ENCODE measurements around the gene ZIC1.

ZIC1 gene

DNA sequence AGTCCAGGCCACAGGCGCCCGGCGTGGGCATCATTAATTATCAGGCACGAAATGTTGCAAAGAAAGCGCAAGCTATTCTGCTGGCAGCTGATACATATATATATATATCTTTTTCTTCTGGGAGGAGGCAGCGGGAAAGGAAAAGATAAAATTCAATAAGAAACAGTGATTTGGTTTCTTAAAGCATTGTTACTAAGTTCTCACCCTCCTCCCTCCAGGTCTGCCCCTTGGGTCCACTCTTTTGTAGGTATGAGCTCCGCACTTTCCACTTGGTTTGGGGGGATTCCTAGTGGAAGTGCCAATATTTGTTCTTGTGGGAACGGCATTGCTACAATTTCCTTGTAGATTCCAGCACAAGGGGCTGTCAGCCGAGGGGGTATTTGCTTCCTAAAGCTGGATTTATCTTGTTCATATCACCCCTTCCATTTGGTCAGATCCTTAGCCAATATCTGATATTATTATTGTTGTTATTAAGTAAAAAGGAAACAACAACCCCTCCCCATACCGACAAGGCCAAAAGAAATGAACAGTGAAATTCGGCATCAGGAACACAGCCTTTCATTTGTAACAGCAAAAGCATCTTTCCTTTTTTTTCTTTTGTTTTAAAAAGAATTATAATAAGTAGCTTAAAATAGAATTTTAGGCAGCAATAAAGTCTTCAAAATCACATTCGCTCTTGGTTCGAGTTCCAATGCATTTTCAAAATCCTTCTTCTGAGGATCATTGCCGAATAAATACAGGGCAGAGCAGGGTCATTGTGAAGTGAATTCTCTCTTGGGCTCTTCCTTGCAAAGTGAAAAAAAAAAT, 15.6 kb downstream of the ZIC1 start:
- no peak for DNase-seq

DNA sequence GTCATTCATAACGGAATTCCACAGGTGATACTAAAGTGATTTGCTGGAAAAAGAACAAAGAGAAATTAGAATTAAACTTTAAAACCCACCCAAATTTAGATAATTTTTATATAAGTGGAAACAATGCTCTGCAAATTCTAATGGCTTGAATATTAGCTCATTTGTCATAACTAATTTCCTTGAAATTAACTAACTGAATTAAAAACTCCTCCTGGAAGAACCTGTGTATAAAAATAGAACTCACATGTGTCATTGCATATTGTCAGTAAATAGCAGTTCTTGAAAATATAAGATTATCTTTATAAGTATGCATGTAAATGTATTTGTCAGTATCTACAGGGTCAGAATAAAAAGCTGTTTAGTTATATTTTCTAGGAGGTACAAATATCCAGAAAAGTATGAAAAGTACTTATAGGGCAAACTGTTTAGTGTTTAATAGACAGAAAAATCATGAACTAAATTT, 16.3 kb downstream of the ZIC1 start:
- DNase-seq: no peak

DNA sequence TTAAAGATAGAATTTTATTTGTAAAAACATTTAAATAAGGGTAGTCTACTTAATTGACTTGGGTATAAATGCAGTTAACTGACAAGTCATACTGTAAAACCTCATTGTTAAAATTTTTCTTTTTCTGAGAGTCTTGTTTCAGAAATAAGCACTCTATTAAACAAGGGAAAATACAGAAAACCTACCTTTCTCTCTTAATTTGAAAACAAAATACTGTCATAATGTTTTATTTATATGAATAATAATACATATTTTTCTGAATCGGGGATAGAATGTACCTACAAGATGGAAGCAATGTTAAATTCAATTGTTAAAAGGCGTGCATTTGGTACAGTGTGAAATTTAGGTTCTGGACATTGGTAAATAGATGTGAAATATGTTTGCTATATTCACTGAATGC, 17.8 kb downstream of the ZIC1 start:
- DNase-seq: no peak

DNA sequence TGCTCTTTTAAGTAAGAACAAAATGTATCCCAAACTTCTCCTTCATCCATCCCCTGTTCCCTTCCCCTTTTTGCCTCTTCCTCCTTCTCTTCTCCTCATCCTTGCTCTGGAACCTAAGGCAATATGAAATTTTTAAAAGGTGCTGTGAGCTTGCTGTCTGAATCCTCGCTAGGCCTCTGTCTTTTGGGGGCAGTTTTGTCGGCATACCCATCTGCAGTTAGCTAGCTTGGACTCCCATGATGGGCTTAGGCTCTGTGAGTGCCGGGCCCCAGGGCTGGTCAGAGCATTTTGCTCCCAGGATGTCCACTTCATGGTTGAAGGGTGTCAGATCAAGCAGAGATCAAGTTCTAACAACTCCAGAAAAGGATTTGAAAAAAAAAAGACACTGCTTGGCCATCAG, 18.6 kb downstream of the ZIC1 start:
- DNase-seq: no peak

DNA sequence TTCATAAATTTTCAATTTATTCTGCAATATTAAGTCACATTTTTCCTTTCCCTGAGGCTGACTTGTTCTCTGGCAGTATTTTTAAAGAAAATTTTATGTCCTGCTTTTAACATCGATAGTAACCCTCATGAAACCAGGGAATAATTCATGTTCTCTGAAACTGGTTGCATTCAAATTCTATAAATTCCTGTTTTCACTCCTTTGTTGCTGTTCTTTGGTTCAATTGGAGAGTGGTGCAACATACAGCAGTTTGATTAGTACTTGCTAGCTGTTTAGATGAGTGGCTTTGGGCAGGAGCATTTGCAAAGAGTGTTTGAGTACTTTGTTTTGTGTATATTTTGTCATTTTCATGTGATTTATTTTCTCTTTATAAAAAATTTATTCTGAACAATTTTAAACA, 19.2 kb downstream of the ZIC1 start:
- DNase-seq: no peak

DNA sequence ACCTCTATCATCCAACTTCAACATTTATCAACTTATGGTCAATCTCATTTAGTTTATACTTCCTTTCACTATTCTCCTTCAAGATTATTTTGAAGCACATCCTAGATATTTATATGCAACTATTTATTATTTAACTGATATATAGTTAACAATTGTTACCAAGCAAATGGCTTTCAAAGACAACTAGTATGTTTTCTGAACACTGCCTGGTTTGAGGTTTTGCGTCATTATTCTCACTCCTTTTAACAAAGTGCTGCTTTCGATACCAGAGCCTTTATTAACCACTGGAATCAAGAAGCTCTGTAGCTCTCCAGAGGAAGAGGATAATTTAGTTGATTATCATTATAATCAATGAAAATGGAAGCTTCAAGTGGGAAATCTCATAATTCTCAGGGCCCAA, 19.6 kb downstream of the ZIC1 start:
- DNase-seq: no peak

DNA sequence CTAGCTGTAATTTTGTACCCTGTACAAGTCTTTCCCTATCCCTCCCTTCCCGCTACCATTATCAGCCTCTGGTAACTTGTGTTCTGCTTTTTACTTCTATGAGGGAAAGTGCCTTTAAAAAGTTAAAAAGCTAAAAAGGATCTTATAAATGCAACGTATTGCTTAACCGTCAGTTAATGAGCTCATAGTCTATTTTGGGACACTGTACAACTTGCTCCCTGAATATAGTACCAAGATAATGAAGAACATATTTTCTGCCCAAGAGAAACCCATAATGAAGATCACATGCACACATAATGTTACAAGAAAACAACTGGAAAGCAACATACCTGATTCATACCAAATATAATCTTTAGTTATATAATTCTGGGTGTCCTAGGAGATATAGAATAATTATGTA, 22.6 kb downstream of the ZIC1 start:
- DNase-seq: no peak

DNA sequence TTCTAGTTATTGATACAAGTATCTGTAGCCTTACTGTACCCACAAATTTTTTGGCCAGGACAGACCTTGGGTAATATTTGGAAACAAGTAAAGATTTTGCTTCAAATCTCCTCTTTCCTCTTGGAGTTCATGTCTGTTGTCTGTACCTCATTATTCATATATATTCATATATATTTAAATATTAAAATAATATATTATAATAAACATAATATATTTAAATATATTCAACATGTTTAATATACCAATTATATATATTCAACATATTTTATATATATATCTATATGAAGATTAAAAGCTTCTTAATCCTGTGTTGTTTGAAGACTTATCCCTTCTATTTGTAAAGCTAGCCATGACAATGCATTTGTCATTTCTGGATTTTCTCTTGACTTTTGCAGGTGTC, 38.1 kb downstream of the ZIC1 start:
- DNase-seq: no peak

DNA sequence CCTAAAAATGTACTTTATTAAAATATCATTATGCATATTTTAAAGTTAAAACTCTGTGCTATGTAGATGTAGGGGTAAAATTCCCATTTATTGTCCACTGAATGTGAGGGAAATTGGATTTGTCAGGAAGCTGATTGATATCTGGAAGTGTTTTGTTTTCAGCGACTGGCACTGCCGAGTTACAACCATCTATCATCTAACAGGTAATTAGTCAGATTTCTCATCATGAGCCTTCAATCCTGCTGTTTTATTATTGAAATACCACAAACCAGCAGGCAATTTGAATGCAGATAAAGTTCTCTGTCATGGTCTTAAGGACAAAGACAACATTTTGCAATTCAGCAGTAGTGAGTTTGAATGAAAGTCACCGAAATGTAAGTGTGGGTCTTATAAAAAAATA, 40.5 kb downstream of the ZIC1 start:
- no peak for DNase-seq

DNA sequence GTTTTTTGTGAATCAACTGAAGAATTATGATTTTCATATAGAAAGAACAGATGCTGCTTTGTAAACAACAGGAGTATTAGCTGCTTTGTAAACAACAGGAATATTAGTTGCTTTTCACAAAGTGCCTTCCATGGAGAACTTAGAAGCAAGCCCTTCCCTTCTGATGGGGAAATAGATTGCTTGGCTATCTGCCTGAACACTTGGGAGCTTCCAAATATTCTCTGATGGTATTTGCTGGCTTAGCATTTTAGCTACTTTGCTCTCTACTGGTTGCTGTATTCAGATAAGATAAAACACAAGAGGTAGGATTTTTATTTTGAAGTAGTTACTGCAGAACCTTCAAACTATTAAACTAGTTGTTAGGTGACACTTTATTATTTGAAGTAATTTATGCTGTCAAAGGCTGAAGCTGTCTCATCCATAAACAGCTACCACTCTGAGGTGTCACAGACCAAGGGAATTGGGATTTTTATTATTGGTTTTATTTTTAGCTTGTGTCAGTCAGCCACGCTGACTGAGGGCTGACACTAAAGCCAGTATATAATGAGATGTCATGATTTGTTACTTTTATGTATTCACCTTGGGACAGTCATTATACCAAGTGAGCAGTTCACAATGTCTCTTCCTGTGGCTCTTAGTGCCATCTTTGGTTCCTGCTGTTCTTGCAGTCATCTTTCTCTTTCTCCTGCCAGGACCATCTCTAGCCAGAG, 50.0 kb downstream of the ZIC1 start:
- DNase-seq: no peak

DNA sequence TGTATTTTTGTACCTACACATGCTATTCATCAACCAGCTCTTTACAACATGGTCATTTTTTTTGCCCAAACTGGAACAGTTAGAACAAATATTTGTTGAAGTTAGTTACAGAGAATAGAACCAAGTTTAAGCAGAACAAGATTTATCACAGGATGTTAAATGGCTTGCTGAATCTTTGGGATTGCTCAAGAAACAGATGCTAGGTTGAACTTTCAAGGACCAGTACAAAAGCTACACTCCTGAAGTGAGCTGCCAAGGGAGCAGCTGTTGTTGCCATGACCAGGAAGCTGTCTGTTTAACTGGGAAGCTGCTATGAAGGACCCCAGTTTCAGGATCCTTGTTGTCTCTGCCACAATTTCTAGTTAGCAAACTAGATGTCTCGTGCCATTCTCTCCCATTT, 53.7 kb downstream of the ZIC1 start:
- DNase-seq: no peak

Data from activated CD4-positive, alpha-beta T cell treated with anti-CD3 and anti-CD28 coated beads, Interleukin-2, Interleukin-6, amounts not matched to agents 100 ng/mL and 50 ng/mL, durations not matched to agents 16 hours and 8 hours (primary cell).